Measurements from ENCODE around the gene CREB3L2. TPM values are rescaled to one million over a fixed set of nuclear protein-coding genes. Genes with fewer than 3 reads are reported as not detected.

CREB3L2 gene
- total and polyA plus RNA-seq, 4 donors, result 7.4 to 89.1 (median 44.0) TPM

DNA sequence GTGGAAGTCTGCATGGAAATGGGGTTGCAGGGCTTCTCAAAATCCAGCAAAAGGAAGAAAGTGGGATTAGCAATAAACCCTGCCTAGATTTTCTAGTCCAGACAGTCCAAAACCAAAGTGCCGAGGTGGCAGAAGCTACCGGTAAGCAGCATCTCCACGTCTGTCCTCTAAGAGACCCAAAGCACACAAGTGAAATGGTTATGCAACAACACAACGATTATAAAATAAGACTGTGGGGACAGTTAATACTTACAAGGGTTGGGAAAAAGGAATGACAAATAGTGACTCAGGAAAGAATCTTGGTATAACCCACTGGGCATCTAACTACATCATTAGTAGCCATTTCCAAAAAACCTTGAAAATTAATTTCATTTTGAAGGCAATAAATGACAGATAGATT is 24.7 kb downstream of the CREB3L2 start:
- no peak overlapping the region for H3K27ac ChIP-seq (ENCODE audit: low read depth in 1 of 2, low read length in 1 of 2)
- H3K4me3 ChIP-seq, result no peak overlapping the region
- no peaks in the 10 kb centered on the region for H3K27me3 ChIP-seq (ENCODE audit: control insufficient read depth in 3 of 3, insufficient read depth in 3 of 3, low read length in 2 of 3)
- no peak for ATAC-seq (ENCODE audit: insufficient read depth, low FRiP score)
- WGBS, 2 donors, result 57 to 75% methylated on average over 4 of the region's 4 CpGs
- H3K9ac ChIP-seq (ENCODE audit: insufficient read depth in 1 of 2, low read length in 2 of 2), result no peak overlapping the region
- no peaks in the 10 kb centered on the region for H3K9me3 ChIP-seq (ENCODE audit: control insufficient read depth in 4 of 4, insufficient read depth in 3 of 4, low read length in 3 of 4)
- TF ChIP-seq, protein P1, sequence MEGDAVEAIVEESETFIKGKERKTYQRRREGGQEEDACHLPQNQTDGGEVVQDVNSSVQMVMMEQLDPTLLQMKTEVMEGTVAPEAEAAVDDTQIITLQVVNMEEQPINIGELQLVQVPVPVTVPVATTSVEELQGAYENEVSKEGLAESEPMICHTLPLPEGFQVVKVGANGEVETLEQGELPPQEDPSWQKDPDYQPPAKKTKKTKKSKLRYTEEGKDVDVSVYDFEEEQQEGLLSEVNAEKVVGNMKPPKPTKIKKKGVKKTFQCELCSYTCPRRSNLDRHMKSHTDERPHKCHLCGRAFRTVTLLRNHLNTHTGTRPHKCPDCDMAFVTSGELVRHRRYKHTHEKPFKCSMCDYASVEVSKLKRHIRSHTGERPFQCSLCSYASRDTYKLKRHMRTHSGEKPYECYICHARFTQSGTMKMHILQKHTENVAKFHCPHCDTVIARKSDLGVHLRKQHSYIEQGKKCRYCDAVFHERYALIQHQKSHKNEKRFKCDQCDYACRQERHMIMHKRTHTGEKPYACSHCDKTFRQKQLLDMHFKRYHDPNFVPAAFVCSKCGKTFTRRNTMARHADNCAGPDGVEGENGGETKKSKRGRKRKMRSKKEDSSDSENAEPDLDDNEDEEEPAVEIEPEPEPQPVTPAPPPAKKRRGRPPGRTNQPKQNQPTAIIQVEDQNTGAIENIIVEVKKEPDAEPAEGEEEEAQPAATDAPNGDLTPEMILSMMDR (IDR thresholded peaks at IDR 0.05; ENCODE audit: control extremely low read depth, extremely low read depth), result no peak
- no peaks in the 10 kb centered on the region for H3K36me3 ChIP-seq (ENCODE audit: control insufficient read depth in 4 of 4, insufficient read depth in 4 of 4, low read length in 4 of 4)
- DNase-seq, result no peak
- peaks cover 12 to 24% (median 16%) of the 10 kb centered on the region in 5 donors for H3K4me1 ChIP-seq (ENCODE audit: control insufficient read depth in 5 of 5, insufficient read depth in 5 of 5, low read length in 5 of 5)

DNA sequence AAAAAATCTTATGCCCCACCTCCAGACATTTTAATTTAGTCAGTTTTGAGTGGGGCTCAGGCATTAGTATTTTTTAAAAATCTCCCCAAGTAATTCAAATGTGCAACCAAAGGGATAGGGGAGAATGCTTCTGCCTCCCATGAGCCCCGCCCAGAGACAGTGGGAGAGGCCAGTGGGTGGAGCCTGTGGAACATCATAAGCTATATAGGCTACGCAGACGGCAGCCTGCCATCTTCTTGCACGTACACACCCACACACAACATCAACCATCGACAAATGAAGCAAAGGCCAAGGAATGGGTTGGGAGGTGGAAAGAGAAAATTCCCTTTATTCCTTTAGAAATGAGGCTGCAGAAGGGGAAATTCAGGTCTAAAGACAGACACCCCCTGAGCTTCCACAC is 25.2 kb downstream of the CREB3L2 start:
- Histone ChIP-seq H3K9me3 (ENCODE audit: control insufficient read depth in 4 of 4, insufficient read depth in 3 of 4, low read length in 3 of 4) (no peaks in the 10 kb centered on the region), H3K27ac (ENCODE audit: low read depth in 1 of 2, low read length in 1 of 2) (no peak overlapping the region), H3K4me3 (no peak overlapping the region), H3K36me3 (ENCODE audit: control insufficient read depth in 4 of 4, insufficient read depth in 4 of 4, low read length in 4 of 4) (no peaks in the 10 kb centered on the region), H3K4me1 (ENCODE audit: control insufficient read depth in 5 of 5, insufficient read depth in 5 of 5, low read length in 5 of 5) (peaks cover 12 to 22% (median 14%) of the 10 kb centered on the region in 5 donors), H3K9ac (ENCODE audit: insufficient read depth in 1 of 2, low read length in 2 of 2) (no peak overlapping the region), H3K27me3 (ENCODE audit: control insufficient read depth in 3 of 3, insufficient read depth in 3 of 3, low read length in 2 of 3) (no peaks in the 10 kb centered on the region)
- no peak for ATAC-seq (ENCODE audit: insufficient read depth, low FRiP score)
- WGBS, 2 donors, result 80 to 84% methylated on average over 5 of the region's 5 CpGs
- TF ChIP-seq, protein P1 (IDR thresholded peaks at IDR 0.05; ENCODE audit: control extremely low read depth, extremely low read depth), result no peak
- DNase-seq, result no peak

DNA sequence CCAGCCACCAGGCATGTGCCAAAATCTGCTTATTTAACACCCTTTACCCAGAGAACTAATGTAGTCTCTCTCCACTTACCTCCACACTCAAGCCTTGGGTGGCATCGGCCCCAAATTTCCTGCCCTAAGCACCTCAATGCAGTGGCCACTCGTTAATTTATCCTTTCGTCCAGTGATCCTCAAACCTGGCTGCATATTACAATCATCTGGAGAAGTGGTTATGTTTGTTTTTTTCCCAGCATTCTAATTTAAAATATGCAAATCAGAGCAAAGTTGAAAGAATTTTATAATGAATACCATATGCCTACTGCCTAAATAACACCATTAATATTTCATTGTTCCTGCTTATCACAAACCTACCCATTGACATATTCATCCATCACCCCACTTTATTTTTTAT is 25.7 kb downstream of the CREB3L2 start:
- Histone ChIP-seq H3K9ac (ENCODE audit: insufficient read depth in 1 of 2, low read length in 2 of 2) (no peak overlapping the region), H3K36me3 (ENCODE audit: control insufficient read depth in 4 of 4, insufficient read depth in 4 of 4, low read length in 4 of 4) (no peaks in the 10 kb centered on the region), H3K4me1 (ENCODE audit: control insufficient read depth in 5 of 5, insufficient read depth in 5 of 5, low read length in 5 of 5) (peaks cover 12 to 22% (median 14%) of the 10 kb centered on the region in 5 donors), H3K27me3 (ENCODE audit: control insufficient read depth in 3 of 3, insufficient read depth in 3 of 3, low read length in 2 of 3) (no peaks in the 10 kb centered on the region), H3K27ac (ENCODE audit: low read depth in 1 of 2, low read length in 1 of 2) (peak overlapping the region in 1 of 2 donors; percentile 36), H3K4me3 (no peak overlapping the region), H3K9me3 (ENCODE audit: control insufficient read depth in 4 of 4, insufficient read depth in 3 of 4, low read length in 3 of 4) (no peaks in the 10 kb centered on the region)
- 90 to 94% methylated on average over 3 of the region's 3 CpGs for WGBS, 2 donors
- TF ChIP-seq, protein P1 (IDR thresholded peaks at IDR 0.05; ENCODE audit: control extremely low read depth, extremely low read depth), result no peak
- no peak for ATAC-seq (ENCODE audit: insufficient read depth, low FRiP score)
- no peak for DNase-seq

DNA sequence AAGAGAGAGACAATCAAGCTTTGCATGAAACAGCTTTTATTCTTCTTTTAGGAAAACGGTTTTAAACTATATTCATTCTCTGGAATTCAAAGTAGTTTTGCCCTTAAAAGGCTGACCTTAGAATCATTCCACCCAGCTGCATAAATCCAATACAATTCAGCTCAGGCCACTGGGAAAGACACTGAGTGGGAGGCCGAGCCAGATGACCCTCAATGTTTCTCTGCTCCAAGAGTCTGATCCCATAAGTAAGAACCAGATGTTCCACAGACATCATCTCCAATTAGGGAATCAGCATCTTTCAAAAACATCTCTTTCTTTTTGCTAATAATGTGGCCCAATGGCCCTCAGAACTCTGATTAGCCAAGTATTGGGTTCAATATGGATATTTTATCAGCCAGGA is 26.1 kb downstream of the CREB3L2 start:
- no peaks in the 10 kb centered on the region for H3K27me3 ChIP-seq (ENCODE audit: control insufficient read depth in 3 of 3, insufficient read depth in 3 of 3, low read length in 2 of 3)
- peak overlapping the region in 1 of 2 donors; percentile 36 for H3K27ac ChIP-seq (ENCODE audit: low read depth in 1 of 2, low read length in 1 of 2)
- peaks cover 8 to 20% (median 14%) of the 10 kb centered on the region in 5 donors for H3K4me1 ChIP-seq (ENCODE audit: control insufficient read depth in 5 of 5, insufficient read depth in 5 of 5, low read length in 5 of 5)
- no peaks in the 10 kb centered on the region for H3K9me3 ChIP-seq (ENCODE audit: control insufficient read depth in 4 of 4, insufficient read depth in 3 of 4, low read length in 3 of 4)
- H3K9ac ChIP-seq (ENCODE audit: insufficient read depth in 1 of 2, low read length in 2 of 2), result peak overlapping the region in 1 of 2 donors; percentile 4
- DNase-seq (no peak), ATAC-seq (ENCODE audit: insufficient read depth, low FRiP score) (no peak)
- no peaks in the 10 kb centered on the region for H3K36me3 ChIP-seq (ENCODE audit: control insufficient read depth in 4 of 4, insufficient read depth in 4 of 4, low read length in 4 of 4)
- WGBS, 2 donors, result 73 to 81% methylated on average over 2 of the region's 2 CpGs
- no peak overlapping the region for H3K4me3 ChIP-seq
- TF ChIP-seq, protein P1 (IDR thresholded peaks at IDR 0.05; ENCODE audit: control extremely low read depth, extremely low read depth), result no peak
